ENCODE measurements around the gene ZFYVE26.

ZFYVE26 gene

GRCh38 chr14:67698179-67698578 is 118.2 kb downstream of the ZFYVE26 start:
- DNase-seq (ENCODE audit: insufficient read length, low spot score) (no peak), FAIRE-seq (no peak)
- no peak for TF ChIP-seq POU2F2 (IDR thresholded peaks at IDR 0.05; ENCODE audit: low read depth, low read length)
- no peak for TF ChIP-seq TAF1 (IDR thresholded peaks at IDR 0.05; ENCODE audit: low read depth, low read length)
- TF ChIP-seq PAX5 (IDR thresholded peaks at IDR 0.05; ENCODE audit: insufficient read depth, low read length, severe bottlenecking): no peak
- TF ChIP-seq SPI1 (IDR thresholded peaks at IDR 0.05; ENCODE audit: low read depth, low read length): no peak
- TF ChIP-seq POLR2AphosphoS5 (IDR thresholded peaks at IDR 0.05; ENCODE audit: low read depth, low read length): no peak
- TF ChIP-seq POLR2A (IDR thresholded peaks at IDR 0.05; ENCODE audit: low read depth, low read length): no peak

GRCh38 chr14:67697006-67697405 is 119.4 kb downstream of the ZFYVE26 start:
- DNase-seq (ENCODE audit: insufficient read length, low spot score) (no peak), FAIRE-seq (no peak)
- TF ChIP-seq TAF1 (IDR thresholded peaks at IDR 0.05; ENCODE audit: low read depth, low read length) (no peak), POLR2A (IDR thresholded peaks at IDR 0.05; ENCODE audit: low read depth, low read length) (no peak), POU2F2 (IDR thresholded peaks at IDR 0.05; ENCODE audit: low read depth, low read length) (no peak), SPI1 (IDR thresholded peaks at IDR 0.05; ENCODE audit: low read depth, low read length) (no peak), POLR2AphosphoS5 (IDR thresholded peaks at IDR 0.05; ENCODE audit: low read depth, low read length) (no peak), PAX5 (IDR thresholded peaks at IDR 0.05; ENCODE audit: insufficient read depth, low read length, severe bottlenecking) (no peak)
